ENCODE data around the gene PDSS2.
"Not testable (repeated sequence)": the region's sequence is repeated elsewhere in the genome, so short reads cannot be mapped to it uniquely, and the experiment has no call there.

PDSS2 gene

GRCh38 chr6:107313776-107314175 lies 145.6 kb downstream of the PDSS2 start:
- H3K4me1 ChIP-seq (ENCODE audit: control insufficient read depth in 5 of 5, insufficient read depth in 5 of 5, low read length in 5 of 5) = peaks cover 0 to 2% (median 0%) of the 10 kb centered on the region in 5 donors
- H3K9me3 ChIP-seq (ENCODE audit: control insufficient read depth in 5 of 5, low read length in 5 of 5) = no peaks in the 10 kb centered on the region
- H3K27ac ChIP-seq (ENCODE audit: low read depth, low read length) = no peak overlapping the region
- H3K9ac ChIP-seq (ENCODE audit: low read length in 5 of 5) = no peak overlapping the region
- no peaks in the 10 kb centered on the region for H3K27me3 ChIP-seq (ENCODE audit: control insufficient read depth in 5 of 5, insufficient read depth in 4 of 5, low read length in 5 of 5)
- H3K36me3 ChIP-seq (ENCODE audit: control insufficient read depth in 5 of 5, insufficient read depth in 5 of 5, low read length in 5 of 5) = no peaks in the 10 kb centered on the region
- no peak overlapping the region for H3K4me3 ChIP-seq (ENCODE audit: low read depth in 1 of 5, low read length in 5 of 5)

GRCh38 chr6:107310362-107310761 lies 149.0 kb downstream of the PDSS2 start:
- H3K9ac ChIP-seq (ENCODE audit: low read length in 5 of 5) = no peak overlapping the region
- H3K27ac ChIP-seq (ENCODE audit: low read depth, low read length) = no peak overlapping the region
- H3K4me3 ChIP-seq (ENCODE audit: low read depth in 1 of 5, low read length in 5 of 5) = no peak overlapping the region
- H3K27me3 ChIP-seq (ENCODE audit: control insufficient read depth in 5 of 5, insufficient read depth in 4 of 5, low read length in 5 of 5) = no peaks in the 10 kb centered on the region
- H3K9me3 ChIP-seq (ENCODE audit: control insufficient read depth in 5 of 5, low read length in 5 of 5) = no peaks in the 10 kb centered on the region
- H3K4me1 ChIP-seq (ENCODE audit: control insufficient read depth in 5 of 5, insufficient read depth in 5 of 5, low read length in 5 of 5) = no peaks in the 10 kb centered on the region
- no peaks in the 10 kb centered on the region for H3K36me3 ChIP-seq (ENCODE audit: control insufficient read depth in 5 of 5, insufficient read depth in 5 of 5, low read length in 5 of 5)

GRCh38 chr6:107308677-107309076 lies 150.7 kb downstream of the PDSS2 start:
- Histone ChIP-seq H3K9ac (ENCODE audit: low read length in 5 of 5) (no peak overlapping the region), H3K4me1 (ENCODE audit: control insufficient read depth in 5 of 5, insufficient read depth in 5 of 5, low read length in 5 of 5) (no peaks in the 10 kb centered on the region), H3K27me3 (ENCODE audit: control insufficient read depth in 5 of 5, insufficient read depth in 4 of 5, low read length in 5 of 5) (no peaks in the 10 kb centered on the region), H3K27ac (ENCODE audit: low read depth, low read length) (no peak overlapping the region), H3K4me3 (ENCODE audit: low read depth in 1 of 5, low read length in 5 of 5) (no peak overlapping the region), H3K36me3 (ENCODE audit: control insufficient read depth in 5 of 5, insufficient read depth in 5 of 5, low read length in 5 of 5) (no peaks in the 10 kb centered on the region), H3K9me3 (ENCODE audit: control insufficient read depth in 5 of 5, low read length in 5 of 5) (no peaks in the 10 kb centered on the region)

DNA sequence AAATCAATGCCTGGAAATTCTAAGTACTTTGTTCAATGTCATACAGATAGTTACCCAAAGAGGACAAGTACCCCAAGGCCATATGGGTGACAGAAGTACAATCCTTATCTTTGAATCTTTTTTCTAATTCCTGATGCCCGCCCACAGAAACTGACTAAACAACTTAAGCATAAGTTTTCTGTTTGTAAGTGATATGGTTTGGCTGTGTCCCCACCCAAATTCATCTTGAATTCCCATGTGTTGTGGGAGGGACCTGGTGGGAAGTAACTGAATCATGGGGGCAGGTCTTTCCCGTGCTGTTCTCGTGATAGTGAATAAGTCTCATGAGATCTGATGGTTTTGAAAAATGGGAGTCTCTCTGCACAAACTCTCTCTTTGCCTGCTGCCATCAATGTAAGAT lies 153.4 kb downstream of the PDSS2 start:
- not testable (repeated sequence) for H3K9ac ChIP-seq (ENCODE audit: low read length in 5 of 5); H3K4me1 ChIP-seq (ENCODE audit: control insufficient read depth in 5 of 5, insufficient read depth in 5 of 5, low read length in 5 of 5); H3K27me3 ChIP-seq (ENCODE audit: control insufficient read depth in 5 of 5, insufficient read depth in 4 of 5, low read length in 5 of 5); H3K27ac ChIP-seq (ENCODE audit: low read depth, low read length); H3K4me3 ChIP-seq (ENCODE audit: low read depth in 1 of 5, low read length in 5 of 5); H3K9me3 ChIP-seq (ENCODE audit: control insufficient read depth in 5 of 5, low read length in 5 of 5); H3K36me3 ChIP-seq (ENCODE audit: control insufficient read depth in 5 of 5, insufficient read depth in 5 of 5, low read length in 5 of 5)

- H3K9me3 ChIP-seq (ENCODE audit: control insufficient read depth in 5 of 5, low read length in 5 of 5) = no peaks in the 10 kb centered on the region
- no peak overlapping the region for H3K27ac ChIP-seq (ENCODE audit: low read depth, low read length)
- no peaks in the 10 kb centered on the region for H3K27me3 ChIP-seq (ENCODE audit: control insufficient read depth in 5 of 5, insufficient read depth in 4 of 5, low read length in 5 of 5)
- H3K4me1 ChIP-seq (ENCODE audit: control insufficient read depth in 5 of 5, insufficient read depth in 5 of 5, low read length in 5 of 5) = no peaks in the 10 kb centered on the region
- H3K36me3 ChIP-seq (ENCODE audit: control insufficient read depth in 5 of 5, insufficient read depth in 5 of 5, low read length in 5 of 5) = no peaks in the 10 kb centered on the region
- H3K9ac ChIP-seq (ENCODE audit: low read length in 5 of 5) = no peak overlapping the region
- H3K4me3 ChIP-seq (ENCODE audit: low read depth in 1 of 5, low read length in 5 of 5) = no peak overlapping the region
These were observed 154.0 kb downstream of the PDSS2 start for GRCh38 chr6:107305391-107305790.

DNA sequence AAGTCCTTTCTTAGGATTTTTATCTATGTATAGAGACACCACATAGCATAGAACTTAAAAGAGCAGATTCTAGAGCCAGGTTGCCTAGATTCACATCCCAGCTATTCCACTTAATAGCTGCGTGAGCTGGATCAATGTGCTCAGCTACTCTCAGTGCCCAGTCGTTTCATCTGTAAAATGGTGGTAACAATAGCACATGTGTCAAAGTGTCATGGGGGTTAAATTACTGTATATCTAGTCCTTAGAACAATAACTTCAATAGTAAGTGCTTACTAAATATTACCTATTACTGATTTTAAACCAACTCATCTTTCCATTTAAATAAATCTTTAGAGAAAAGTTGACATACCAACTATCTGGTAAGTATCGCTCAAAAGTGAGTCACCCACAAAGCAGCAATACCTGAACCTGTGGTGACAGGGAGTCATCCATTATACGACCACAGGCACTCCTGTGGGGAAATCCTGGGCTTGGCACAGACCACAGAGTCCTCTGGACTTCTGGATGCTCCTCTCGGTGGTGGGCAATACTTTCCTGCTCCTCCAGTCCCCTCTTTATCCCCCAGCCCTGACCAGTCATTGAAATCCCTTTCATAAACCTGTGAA lies 154.8 kb downstream of the PDSS2 start:
- Histone ChIP-seq H3K27ac (ENCODE audit: low read depth, low read length) (no peak overlapping the region), H3K4me3 (ENCODE audit: low read depth in 1 of 5, low read length in 5 of 5) (no peak overlapping the region), H3K9ac (ENCODE audit: low read length in 5 of 5) (no peak overlapping the region), H3K9me3 (ENCODE audit: control insufficient read depth in 5 of 5, low read length in 5 of 5) (no peaks in the 10 kb centered on the region), H3K4me1 (ENCODE audit: control insufficient read depth in 5 of 5, insufficient read depth in 5 of 5, low read length in 5 of 5) (no peaks in the 10 kb centered on the region), H3K36me3 (ENCODE audit: control insufficient read depth in 5 of 5, insufficient read depth in 5 of 5, low read length in 5 of 5) (no peaks in the 10 kb centered on the region), H3K27me3 (ENCODE audit: control insufficient read depth in 5 of 5, insufficient read depth in 4 of 5, low read length in 5 of 5) (no peaks in the 10 kb centered on the region)

DNA sequence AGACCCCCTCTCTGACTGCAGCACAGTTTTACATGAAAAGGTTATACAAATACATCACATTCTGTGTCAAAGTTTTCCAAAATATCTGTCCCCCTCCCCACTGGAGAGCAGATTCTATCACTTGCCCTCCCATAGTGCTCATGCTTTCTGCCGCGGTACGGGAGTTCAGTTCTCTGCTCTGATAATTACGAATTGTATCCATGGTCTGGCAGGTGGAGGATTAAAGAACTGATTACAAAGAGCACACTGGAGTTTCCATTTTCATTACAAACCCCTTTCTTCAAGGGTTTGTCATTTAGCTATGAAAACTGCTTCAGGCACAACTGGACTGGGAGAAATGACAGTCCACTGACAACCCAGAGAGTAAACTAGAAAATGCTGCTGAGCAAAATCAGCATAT lies 166.0 kb downstream of the PDSS2 start:
- Histone ChIP-seq H3K4me3 (ENCODE audit: low read depth in 1 of 5, low read length in 5 of 5) (no peak overlapping the region), H3K27ac (ENCODE audit: low read depth, low read length) (no peak overlapping the region), H3K9ac (ENCODE audit: low read length in 5 of 5) (no peak overlapping the region)

DNA sequence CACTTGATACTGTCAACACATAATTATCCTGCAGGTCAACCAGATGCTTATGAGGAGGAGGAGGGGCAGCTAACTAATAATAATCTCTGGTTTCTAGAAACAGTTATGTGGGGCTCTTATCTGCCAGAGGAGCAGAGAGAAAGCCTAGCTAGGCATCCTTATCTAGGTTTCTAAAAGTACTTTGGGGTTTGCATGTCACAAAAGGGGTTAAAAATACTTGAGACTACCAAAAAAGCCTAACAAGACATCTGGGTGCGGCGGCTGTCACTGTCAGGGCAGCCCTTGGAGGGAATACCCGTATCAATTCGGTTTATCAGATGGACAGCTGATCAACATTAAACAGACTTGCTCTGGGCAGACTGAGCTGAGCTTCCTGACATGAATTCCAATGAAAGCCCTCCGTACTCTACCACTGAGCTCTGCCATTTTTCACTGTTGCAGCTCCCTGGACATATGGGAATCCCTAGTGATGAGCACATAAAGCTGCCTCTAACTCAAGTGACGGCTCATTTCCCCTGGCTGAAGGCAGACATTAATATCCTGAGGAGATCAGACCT lies 166.6 kb downstream of the PDSS2 start:
- Histone ChIP-seq H3K9ac (ENCODE audit: low read length in 5 of 5) (no peak overlapping the region), H3K4me1 (ENCODE audit: control insufficient read depth in 5 of 5, insufficient read depth in 5 of 5, low read length in 5 of 5) (peaks cover 0 to 8% (median 0%) of the 10 kb centered on the region in 5 donors), H3K36me3 (ENCODE audit: control insufficient read depth in 5 of 5, insufficient read depth in 5 of 5, low read length in 5 of 5) (no peaks in the 10 kb centered on the region), H3K9me3 (ENCODE audit: control insufficient read depth in 5 of 5, low read length in 5 of 5) (no peaks in the 10 kb centered on the region), H3K27ac (ENCODE audit: low read depth, low read length) (no peak overlapping the region), H3K27me3 (ENCODE audit: control insufficient read depth in 5 of 5, insufficient read depth in 4 of 5, low read length in 5 of 5) (no peaks in the 10 kb centered on the region), H3K4me3 (ENCODE audit: low read depth in 1 of 5, low read length in 5 of 5) (no peak overlapping the region)

More for the DNA sequence above, 166.0 kb downstream of the PDSS2 start:
- Histone ChIP-seq H3K27me3 (ENCODE audit: control insufficient read depth in 5 of 5, insufficient read depth in 4 of 5, low read length in 5 of 5) (no peaks in the 10 kb centered on the region), H3K4me1 (ENCODE audit: control insufficient read depth in 5 of 5, insufficient read depth in 5 of 5, low read length in 5 of 5) (peaks cover 0 to 8% (median 0%) of the 10 kb centered on the region in 5 donors), H3K36me3 (ENCODE audit: control insufficient read depth in 5 of 5, insufficient read depth in 5 of 5, low read length in 5 of 5) (no peaks in the 10 kb centered on the region), H3K9me3 (ENCODE audit: control insufficient read depth in 5 of 5, low read length in 5 of 5) (no peaks in the 10 kb centered on the region)

GRCh38 chr6:107290491-107290890 lies 168.9 kb downstream of the PDSS2 start:
- Histone ChIP-seq H3K9me3 (ENCODE audit: control insufficient read depth in 5 of 5, low read length in 5 of 5) (no peaks in the 10 kb centered on the region), H3K27ac (ENCODE audit: low read depth, low read length) (no peak overlapping the region), H3K4me3 (ENCODE audit: low read depth in 1 of 5, low read length in 5 of 5) (no peak overlapping the region), H3K4me1 (ENCODE audit: control insufficient read depth in 5 of 5, insufficient read depth in 5 of 5, low read length in 5 of 5) (peaks cover 0 to 8% (median 0%) of the 10 kb centered on the region in 5 donors), H3K36me3 (ENCODE audit: control insufficient read depth in 5 of 5, insufficient read depth in 5 of 5, low read length in 5 of 5) (no peaks in the 10 kb centered on the region), H3K9ac (ENCODE audit: low read length in 5 of 5) (no peak overlapping the region), H3K27me3 (ENCODE audit: control insufficient read depth in 5 of 5, insufficient read depth in 4 of 5, low read length in 5 of 5) (no peaks in the 10 kb centered on the region)

- not testable (repeated sequence) for H3K4me3 ChIP-seq (ENCODE audit: low read depth in 1 of 5, low read length in 5 of 5); H3K9me3 ChIP-seq (ENCODE audit: control insufficient read depth in 5 of 5, low read length in 5 of 5); H3K9ac ChIP-seq (ENCODE audit: low read length in 5 of 5); H3K27ac ChIP-seq (ENCODE audit: low read depth, low read length); H3K4me1 ChIP-seq (ENCODE audit: control insufficient read depth in 5 of 5, insufficient read depth in 5 of 5, low read length in 5 of 5); H3K27me3 ChIP-seq (ENCODE audit: control insufficient read depth in 5 of 5, insufficient read depth in 4 of 5, low read length in 5 of 5); H3K36me3 ChIP-seq (ENCODE audit: control insufficient read depth in 5 of 5, insufficient read depth in 5 of 5, low read length in 5 of 5)
These were observed 170.1 kb downstream of the PDSS2 start for GRCh38 chr6:107289258-107289657.
